GM10266 (cell line): ENCODE data around the gene KLHDC7B.

Experiments used
- DNase-seq: peaks from one replicate; pipeline ENCODE4 v3.0.0; 2012; ENCODE audit errors: extremely low spot score
- CTCF ChIP-seq: IDR thresholded peaks from 2 replicates; pipeline ENCODE4 v1.5.1; 2012; ENCODE audit warnings: mild to moderate bottlenecking, low read depth; ENCODE audit not compliant: control insufficient read depth, insufficient read depth; ENCODE audit errors: missing control alignments

The KLHDC7B gene

GRCh38 chr22:50577697-50577986 lies 31.9 kb downstream of the KLHDC7B start:
- TF ChIP-seq CTCF = no peak
- no peak for DNase-seq

GRCh38 chr22:50577987-50578775 lies 32.5 kb downstream of the KLHDC7B start, which contains the start of gene CPT1B:
CPT1B (minus strand) TSS chr22:50578427; CDS start chr22:50577915, 512 bp downstream.
- no peak for DNase-seq
- no peak for TF ChIP-seq CTCF

- TF ChIP-seq CTCF = no peak
- no peak for DNase-seq
These were observed 33.1 kb downstream of the KLHDC7B start for GRCh38 chr22:50578776-50579310.

- no peak for TF ChIP-seq CTCF
These were observed 34.1 kb downstream of the KLHDC7B start for GRCh38 chr22:50579752-50580151.

GRCh38 chr22:50581031-50581949 lies 35.6 kb downstream of the KLHDC7B start:
- DNase-seq = no peak
- no peak for TF ChIP-seq CTCF

More at GRCh38 chr22:50579752-50580151, 34.1 kb downstream of the KLHDC7B start:
- DNase-seq = no peak

GRCh38 chr22:50581950-50582492 lies 36.3 kb downstream of the KLHDC7B start:
- peak; percentile 59 for DNase-seq
- TF ChIP-seq CTCF = no peak
